Loucy (cell line): ENCODE measurements around the gene KEL.

Experiments
- H2AFZ ChIP-seq: fragments of 200-600 bp; sonication (generic); 2 replicates; pipeline ENCODE4 v1.6.0; 2016; ENCODE audit warnings: antibody characterized with exemption, mild to moderate bottlenecking, low read length, moderate library complexity
- H3F3A ChIP-seq: fragments of 200-600 bp; 2 replicates; pipeline ENCODE4 v1.6.0; 2016; ENCODE audit warnings: antibody characterized with exemption, low read depth, mild to moderate bottlenecking
- H3K27me3 ChIP-seq: fragments of 200-600 bp; sonication (generic); 2 replicates; pipeline ENCODE4 v1.6.1; 2014; ENCODE audit warnings: low read length, mild to moderate bottlenecking; ENCODE audit not compliant: insufficient read depth, poor library complexity, severe bottlenecking
- H3K36me3 ChIP-seq: fragments of 200-600 bp; sonication (generic); 2 replicates; pipeline ENCODE4 v1.6.1; 2016; ENCODE audit warnings: low read length; ENCODE audit not compliant: insufficient read depth
- H3K4me1 ChIP-seq: fragments of 200-600 bp; sonication (generic); 2 replicates; pipeline ENCODE4 v1.5.1; 2014; ENCODE audit warnings: low read length, mild to moderate bottlenecking; ENCODE audit not compliant: insufficient read depth, poor library complexity, severe bottlenecking
- H3K4me2 ChIP-seq: fragments of 200-600 bp; sonication (generic); 2 replicates; pipeline ENCODE4 v1.6.0; 2014; ENCODE audit warnings: antibody characterized with exemption, low read length, low read depth, mild to moderate bottlenecking; ENCODE audit not compliant: poor library complexity, severe bottlenecking
- H3K4me3 ChIP-seq: fragments of 200-600 bp; sonication (generic); 2 replicates; pipeline ENCODE4 v1.5.1; 2014; ENCODE audit warnings: low read length, mild to moderate bottlenecking, mixed read lengths; ENCODE audit not compliant: poor library complexity, severe bottlenecking
- H3K79me2 ChIP-seq: fragments of 200-600 bp; sonication (generic); 2 replicates; pipeline ENCODE4 v1.6.1; 2014; ENCODE audit warnings: low read length; ENCODE audit not compliant: insufficient read depth
- H3K9ac ChIP-seq: fragments of 200-600 bp; sonication (generic); 2 replicates; pipeline ENCODE4 v1.6.0; 2014; ENCODE audit warnings: mild to moderate bottlenecking, low read depth, low read length, moderate library complexity; ENCODE audit not compliant: poor library complexity, severe bottlenecking
- H3K9me2 ChIP-seq: fragments of 200-600 bp; sonication (generic); replicated peaks from 2 replicates; pipeline ENCODE4 v1.6.1; 2016; ENCODE audit warnings: low read depth, low read length, mixed read lengths
- H3K9me3 ChIP-seq: fragments of 200-600 bp; sonication (generic); 2 replicates; pipeline ENCODE4 v1.6.1; 2014; ENCODE audit warnings: mild to moderate bottlenecking, antibody characterized with exemption, low read length, low read depth; ENCODE audit not compliant: insufficient read depth
- H4K20me1 ChIP-seq: fragments of 200-600 bp; sonication (generic); 2 replicates; pipeline ENCODE4 v1.6.0; 2014; ENCODE audit warnings: antibody characterized with exemption, low read length, mild to moderate bottlenecking; ENCODE audit not compliant: insufficient read depth, poor library complexity, severe bottlenecking
- EZH2phosphoT487 ChIP-seq: fragments of 200-600 bp; IDR thresholded peaks from 2 replicates; pipeline ENCODE4 v1.6.1; 2018; ENCODE audit warnings: antibody characterized with exemption, mild to moderate bottlenecking, moderate library complexity, borderline replicate concordance
- TF ChIP-seq, protein P1 (sequence below): fragments of 200-600 bp; sonication (generic); conservative IDR thresholded peaks from 2 replicates; pipeline ENCODE4 v1.5.1; 2014; ENCODE audit warnings: mild to moderate bottlenecking, antibody characterized with exemption, low read length

The KEL gene

DNA sequence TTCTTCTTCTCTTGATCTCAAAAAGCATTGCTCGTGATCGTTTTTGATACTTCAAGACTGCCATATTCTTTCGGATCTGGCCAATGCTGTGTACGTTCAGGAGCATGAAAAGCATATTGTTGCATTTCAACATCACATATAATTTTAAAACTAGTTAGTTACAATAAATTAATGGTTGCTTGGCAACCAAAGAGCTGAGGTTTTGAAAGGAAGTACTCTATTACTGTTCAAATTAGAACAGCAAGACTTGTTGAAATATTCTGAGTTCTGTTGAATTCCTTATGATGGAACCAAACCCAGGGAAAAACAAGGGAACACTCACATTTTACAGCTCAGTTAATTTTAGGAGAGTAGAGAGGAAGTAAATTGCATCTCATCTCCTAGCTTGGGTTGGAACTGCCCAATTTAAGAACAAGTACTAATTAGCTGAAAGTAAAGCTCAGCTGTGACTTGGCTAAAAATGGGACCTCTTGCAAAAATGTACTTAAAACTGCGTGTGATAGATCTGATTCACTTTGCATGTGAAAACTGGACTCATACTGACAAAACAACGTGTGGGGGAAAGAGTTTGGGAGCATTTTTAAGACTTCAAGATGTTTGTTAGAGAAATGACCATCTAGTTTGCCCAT is 43.6 kb upstream of the KEL start:
- peak overlapping the region; percentile 8 for H3K4me3 ChIP-seq
- no peaks in the 10 kb centered on the region for H3K9me2 ChIP-seq
- TF ChIP-seq, protein P1, sequence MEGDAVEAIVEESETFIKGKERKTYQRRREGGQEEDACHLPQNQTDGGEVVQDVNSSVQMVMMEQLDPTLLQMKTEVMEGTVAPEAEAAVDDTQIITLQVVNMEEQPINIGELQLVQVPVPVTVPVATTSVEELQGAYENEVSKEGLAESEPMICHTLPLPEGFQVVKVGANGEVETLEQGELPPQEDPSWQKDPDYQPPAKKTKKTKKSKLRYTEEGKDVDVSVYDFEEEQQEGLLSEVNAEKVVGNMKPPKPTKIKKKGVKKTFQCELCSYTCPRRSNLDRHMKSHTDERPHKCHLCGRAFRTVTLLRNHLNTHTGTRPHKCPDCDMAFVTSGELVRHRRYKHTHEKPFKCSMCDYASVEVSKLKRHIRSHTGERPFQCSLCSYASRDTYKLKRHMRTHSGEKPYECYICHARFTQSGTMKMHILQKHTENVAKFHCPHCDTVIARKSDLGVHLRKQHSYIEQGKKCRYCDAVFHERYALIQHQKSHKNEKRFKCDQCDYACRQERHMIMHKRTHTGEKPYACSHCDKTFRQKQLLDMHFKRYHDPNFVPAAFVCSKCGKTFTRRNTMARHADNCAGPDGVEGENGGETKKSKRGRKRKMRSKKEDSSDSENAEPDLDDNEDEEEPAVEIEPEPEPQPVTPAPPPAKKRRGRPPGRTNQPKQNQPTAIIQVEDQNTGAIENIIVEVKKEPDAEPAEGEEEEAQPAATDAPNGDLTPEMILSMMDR, result no peak
- TF ChIP-seq EZH2phosphoT487, result no peak
- H3K4me2 ChIP-seq, result peak overlapping the region; percentile 29
- no peaks in the 10 kb centered on the region for H4K20me1 ChIP-seq
- H3F3A ChIP-seq, result no peaks in the 10 kb centered on the region
- no peaks in the 10 kb centered on the region for H3K79me2 ChIP-seq
- H3K9me3 ChIP-seq, result peaks cover 6% of the 10 kb centered on the region; the same call in 1 of the 2 replicates
- H3K9ac ChIP-seq, result peak overlapping the region; percentile 23
- peaks cover 52% of the 10 kb centered on the region for H3K4me1 ChIP-seq
- no peaks in the 10 kb centered on the region for H3K27me3 ChIP-seq
- no peaks in the 10 kb centered on the region for H3K36me3 ChIP-seq
- 0 out of 2 replicates have a peak overlapping the region, but pooled peaks have one; percentile 43 for H2AFZ ChIP-seq

DNA sequence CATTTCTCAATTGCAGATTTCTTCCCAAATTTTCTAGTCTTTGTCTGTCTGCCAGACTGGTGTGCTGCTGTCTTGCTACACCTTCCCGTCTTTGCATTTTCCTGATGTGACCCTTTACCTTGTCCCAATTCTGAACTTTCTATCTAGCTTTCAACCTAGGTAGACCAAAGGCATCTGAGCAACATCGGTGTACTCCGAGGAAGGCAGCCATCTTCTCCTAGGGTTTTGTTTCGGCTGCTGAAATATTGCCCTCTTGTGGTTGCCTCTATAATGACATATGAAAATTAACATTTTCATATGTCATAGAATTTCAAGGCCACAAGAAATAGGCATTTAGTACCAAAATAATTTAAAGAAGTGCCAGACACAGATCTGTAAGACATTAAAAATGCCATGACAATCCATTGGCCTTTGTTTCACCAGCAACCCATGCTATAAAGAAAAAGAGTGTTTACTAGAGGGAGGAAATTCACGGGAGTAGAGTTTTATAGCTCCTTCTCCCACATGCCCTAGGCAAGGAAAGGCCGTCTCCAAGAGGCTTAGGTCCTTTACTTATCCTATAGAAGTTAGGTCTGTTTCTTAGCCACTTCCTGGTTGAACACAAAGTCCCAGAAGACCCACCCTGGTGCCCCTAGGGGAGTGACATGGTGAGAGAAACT is 41.4 kb upstream of the KEL start:
- H3K9me3 ChIP-seq, result peaks cover 6% of the 10 kb centered on the region; the same call in 1 of the 2 replicates

DNA sequence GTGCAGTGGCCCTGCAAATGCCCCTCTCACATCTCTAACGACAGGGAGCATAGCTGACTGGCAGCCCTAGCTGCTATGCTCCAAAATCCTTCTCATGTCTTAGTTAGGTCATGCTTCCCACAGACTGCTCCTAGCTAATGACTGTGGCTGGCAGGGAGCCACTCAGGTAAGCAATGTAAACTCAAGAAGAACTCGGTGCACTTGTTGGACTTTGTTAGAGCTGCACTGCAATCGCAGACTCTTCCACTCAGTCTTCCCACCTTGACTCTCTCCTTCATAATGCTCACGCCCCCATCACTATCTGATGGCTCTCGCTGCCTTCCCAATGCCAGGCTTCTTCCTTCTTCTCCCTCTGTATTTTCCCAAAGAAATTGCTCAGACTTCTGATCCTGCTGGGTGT is 40.7 kb upstream of the KEL start:
- Histone ChIP-seq H2AFZ (peak overlapping the region; percentile 90), H3K9ac (peak overlapping the region; percentile 66), H3K36me3 (no peaks in the 10 kb centered on the region), H3K79me2 (no peaks in the 10 kb centered on the region), H3K4me1 (peaks cover 30% of the 10 kb centered on the region), H3K9me2 (no peaks in the 10 kb centered on the region), H3K4me2 (peak overlapping the region; percentile 57), H3K9me3 (peaks cover 6% of the 10 kb centered on the region; the same call in 1 of the 2 replicates), H3K27me3 (no peaks in the 10 kb centered on the region), H3K4me3 (peak overlapping the region; percentile 57), H3F3A (no peaks in the 10 kb centered on the region), H4K20me1 (no peaks in the 10 kb centered on the region)
- TF ChIP-seq EZH2phosphoT487, result no peak
- TF ChIP-seq, protein P1, result no peak

More for the DNA sequence above, 41.4 kb upstream of the KEL start:
- no peak for TF ChIP-seq EZH2phosphoT487
- TF ChIP-seq, protein P1, result peak; percentile 93
- Histone ChIP-seq H3K4me2 (peak overlapping the region; percentile 57), H3K4me1 (peaks cover 35% of the 10 kb centered on the region), H3K9ac (peak overlapping the region; percentile 66), H3K79me2 (no peaks in the 10 kb centered on the region), H2AFZ (peak overlapping the region; percentile 90), H3K27me3 (no peaks in the 10 kb centered on the region), H3K9me2 (no peaks in the 10 kb centered on the region), H4K20me1 (no peaks in the 10 kb centered on the region), H3K4me3 (peak overlapping the region; percentile 57), H3F3A (no peaks in the 10 kb centered on the region), H3K36me3 (no peaks in the 10 kb centered on the region)
